CD14-positive monocyte (primary cell): ENCODE measurements around the gene ANXA10. TPM values are rescaled to one million over a fixed set of nuclear protein-coding genes. Genes with fewer than 3 reads are reported as not detected.

Experiments used
- DNase-seq, 3 donors: peaks; one replicate each; pipeline ENCODE4 v3.0.0-alpha.2; 2011 to 2022
- H2AFZ ChIP-seq: 2 replicates; pipeline ENCODE4 v1.6.0; 2012; ENCODE audit warnings: mild to moderate bottlenecking, low read depth, low read length, inconsistent platforms; ENCODE audit not compliant: insufficient read depth, poor library complexity, severe bottlenecking
- H3K27ac ChIP-seq, 2 donors: 1 replicate in 1 of 2; 2 replicates in 1 of 2; pipeline ENCODE4 v1.5.1; 2012 to 2013; ENCODE audit warnings: low read length in 2 of 2, control low read depth in 1 of 2, inconsistent platforms in 1 of 2, low read depth in 1 of 2, mild to moderate bottlenecking in 1 of 2
- H3K27me3 ChIP-seq, 2 donors: one replicate each; pipeline versions ENCODE4 v1.6.0 to v1.6.1; 2011 to 2013; ENCODE audit warnings: low read length in 2 of 2; ENCODE audit not compliant: control insufficient read depth in 2 of 2, insufficient read depth in 2 of 2
- H3K36me3 ChIP-seq, 2 donors: replicated peaks in 1 of 2; 1 replicate in 1 of 2; 2 replicates in 1 of 2; pipeline versions ENCODE4 v1.5.1 to v1.6.1; 2012 to 2013; ENCODE audit warnings: low read length in 2 of 2, control low read depth in 1 of 2, inconsistent platforms in 1 of 2, mild to moderate bottlenecking in 1 of 2; ENCODE audit not compliant: insufficient read depth in 2 of 2, control insufficient read depth in 1 of 2
- H3K4me1 ChIP-seq, 2 donors: 1 replicate in 1 of 2; 2 replicates in 1 of 2; pipeline versions ENCODE4 v1.5.1 to v1.6.1; 2012 to 2013; ENCODE audit warnings: low read length in 2 of 2, control low read depth in 1 of 2, inconsistent platforms in 1 of 2, mild to moderate bottlenecking in 1 of 2, moderate library complexity in 1 of 2; ENCODE audit not compliant: insufficient read depth in 2 of 2, control insufficient read depth in 1 of 2
- H3K4me2 ChIP-seq: replicated peaks from 2 replicates; pipeline ENCODE3; 2012; ENCODE audit warnings: low read length, moderate library complexity, mild to moderate bottlenecking; ENCODE audit not compliant: poor library complexity, severe bottlenecking; ENCODE audit errors: extremely low read depth
- H3K4me3 ChIP-seq, 3 experiments: fragments of 200-600 bp in 1 of 3; sonication (generic) in 1 of 3; replicated peaks in 1 of 3; 1 replicate in 2 of 3; 2 replicates in 1 of 3; pipeline ENCODE4 v1.5.1; 2011 to 2013; ENCODE audit warnings: low read length in 3 of 3, mild to moderate bottlenecking in 3 of 3, control low read depth in 2 of 3, low read depth in 2 of 3, inconsistent platforms in 1 of 3, moderate library complexity in 1 of 3
- H3K79me2 ChIP-seq: 2 replicates; pipeline ENCODE4 v1.6.0; 2012; ENCODE audit warnings: mild to moderate bottlenecking, control low read depth, inconsistent platforms, low read length, moderate library complexity; ENCODE audit not compliant: insufficient read depth
- H3K9ac ChIP-seq: 2 replicates; pipeline ENCODE4 v1.6.0; 2017; ENCODE audit warnings: low read length, mild to moderate bottlenecking; ENCODE audit not compliant: insufficient read depth, poor library complexity, severe bottlenecking
- H3K9me3 ChIP-seq, 2 donors: replicated peaks in 1 of 2; 1 replicate in 1 of 2; 2 replicates in 1 of 2; pipeline versions ENCODE4 v1.5.1 to v1.6.1; 2012 to 2013; ENCODE audit warnings: low read length in 2 of 2, control low read depth in 1 of 2; ENCODE audit not compliant: control insufficient read depth in 1 of 2, insufficient read depth in 1 of 2
- H4K20me1 ChIP-seq: 2 replicates; pipeline ENCODE4 v1.6.0; 2012; ENCODE audit warnings: mild to moderate bottlenecking, low read length, control low read depth, moderate library complexity; ENCODE audit not compliant: insufficient read depth
- H3K27ac Mint-ChIP-seq, 7 donors: one replicate each; pipeline ENCODE4 v1.8.0; 2020; ENCODE audit warnings: mild to moderate bottlenecking in 7 of 7, mixed read lengths in 7 of 7, moderate library complexity in 6 of 7, inconsistent platforms in 2 of 7
- H3K27me3 Mint-ChIP-seq, 3 donors: one replicate each; pipeline ENCODE4 v1.8.0; 2021 to 2022; ENCODE audit warnings: low read depth in 3 of 3, mild to moderate bottlenecking in 3 of 3, mixed read lengths in 3 of 3, moderate library complexity in 3 of 3, inconsistent platforms in 1 of 3
- H3K36me3 Mint-ChIP-seq, 2 donors: one replicate each; pipeline ENCODE4 v1.8.0; 2020; ENCODE audit warnings: mixed read lengths in 2 of 2, inconsistent platforms in 1 of 2, mild to moderate bottlenecking in 1 of 2
- H3K4me1 Mint-ChIP-seq: one replicate; pipeline ENCODE4 v1.8.0; 2020; ENCODE audit warnings: mild to moderate bottlenecking, mixed read lengths
- H3K4me3 Mint-ChIP-seq, 2 donors: one replicate each; pipeline ENCODE4 v1.8.0; 2020; ENCODE audit warnings: mild to moderate bottlenecking in 2 of 2, mixed read lengths in 2 of 2, moderate library complexity in 1 of 2
- H3K9me3 Mint-ChIP-seq, 7 donors: one replicate each; pipeline ENCODE4 v1.8.0; 2020 to 2022; ENCODE audit warnings: mixed read lengths in 7 of 7, mild to moderate bottlenecking in 6 of 7, moderate library complexity in 6 of 7, inconsistent platforms in 2 of 7
- CTCF ChIP-seq: fragments of 200-600 bp; IDR thresholded peaks from one replicate; pipeline ENCODE4 v1.8.0; 2022; ENCODE audit warnings: antibody characterized with exemption, mild to moderate bottlenecking
- WGBS: methylation state at CpG from one replicate; pipeline ENCODE4 v1.1.5; 2013; ENCODE audit warnings: missing lambda C conversion rate; ENCODE audit not compliant: insufficient coverage; 5-methylcytosine and 5-hydroxymethylcytosine counted together
- intact Hi-C, 2 donors: fragments of 100-400 bp; cut with micrococcal nuclease; formaldehyde crosslinking; loops; one replicate each; pipeline versions ENCODE4 v1.15.0 to v1.15.1; 2023
- polyA plus RNA-seq, 3 donors: library from polyadenylated mRNA; depleted of rRNA in 1 of 3; unstranded in 2 of 3; stranded (reverse) in 1 of 3; fragments of 300-500 nt in 2 of 3; fragments of >200 nt in 1 of 3; fragmentation: Illumina TruSeq in 2 of 3; gene quantifications; 1 replicate in 2 of 3; 2 replicates in 1 of 3; pipeline ENCODE4 v1.2.3, GENCODE V29; 2012 to 2021

Gene ANXA10
- polyA plus RNA-seq, 3 donors = not detected

GRCh38 chr4:168183717-168184571 is 91.6 kb downstream of the ANXA10 start:
- Histone ChIP-seq H4K20me1 (no peaks in the 10 kb centered on the region), H3K27ac (no peak overlapping the region), H3K4me3 (no peak overlapping the region), H3K9ac (no peak overlapping the region), H3K4me2 (no peak overlapping the region), H2AFZ (no peak overlapping the region), H3K4me1 (peaks cover 0 to 3% of the 10 kb centered on the region in 2 donors), H3K27me3 (no peaks in the 10 kb centered on the region), H3K36me3 (no peaks in the 10 kb centered on the region), H3K9me3 (no peaks in the 10 kb centered on the region), H3K79me2 (no peaks in the 10 kb centered on the region)
- Mint-ChIP-seq H3K27ac (no peak overlapping the region), H3K27me3 (peaks cover 0 to 1% (median 0%) of the 10 kb centered on the region in 3 donors), H3K36me3 (no peaks in the 10 kb centered on the region), H3K4me3 (no peak overlapping the region), H3K9me3 (peaks cover 0 to 5% (median 0%) of the 10 kb centered on the region in 7 donors), H3K4me1 (peaks cover 9% of the 10 kb centered on the region)
- intact Hi-C loops = loop anchor here in 1 of 2 donors (10.0 kb wide), 1 partner anchor 371 kb away; no protein-coding TSS in a partner anchor
- peak; percentile 62 for TF ChIP-seq CTCF
- WGBS = 40% methylated on average over 3 of the region's 6 CpGs
- no peak for DNase-seq

- WGBS = no CpG with 5 or more reads among the region's 1 CpG
- Histone ChIP-seq H3K27me3 (no peaks in the 10 kb centered on the region), H3K79me2 (no peaks in the 10 kb centered on the region), H4K20me1 (no peaks in the 10 kb centered on the region), H3K4me1 (peaks cover 0 to 3% of the 10 kb centered on the region in 2 donors), H3K4me2 (no peak overlapping the region), H3K36me3 (no peaks in the 10 kb centered on the region), H3K9me3 (no peaks in the 10 kb centered on the region), H3K27ac (no peak overlapping the region), H3K9ac (no peak overlapping the region), H2AFZ (no peak overlapping the region), H3K4me3 (no peak overlapping the region)
- peak overlapping the region in 1 of 7 donors; percentile 21 for H3K27ac Mint-ChIP-seq
- no peak for DNase-seq
- H3K4me1 Mint-ChIP-seq = peaks cover 11% of the 10 kb centered on the region
- intact Hi-C loops = loop anchor here in 1 of 2 donors (10.0 kb wide), 1 partner anchor 366 kb away; no protein-coding TSS in a partner anchor
- no peak overlapping the region for H3K4me3 Mint-ChIP-seq
- H3K27me3 Mint-ChIP-seq = peaks cover 0 to 3% (median 1%) of the 10 kb centered on the region in 3 donors
- peaks cover 0 to 8% (median 4%) of the 10 kb centered on the region in 7 donors for H3K9me3 Mint-ChIP-seq
- H3K36me3 Mint-ChIP-seq = no peaks in the 10 kb centered on the region
- no peak for TF ChIP-seq CTCF
Observed at GRCh38 chr4:168188754-168189153, 96.4 kb downstream of the ANXA10 start.
